HUES64 (cell line): ENCODE data around the gene CAMK2A.

Experiments used
- H3K27ac ChIP-seq: 2 replicates; pipeline ENCODE4 v1.7.0; 2013; ENCODE audit warnings: low read depth, low read length, inconsistent platforms
- H3K27me3 ChIP-seq: 2 replicates; pipeline ENCODE4 v1.6.1; 2013; ENCODE audit warnings: mild to moderate bottlenecking, low read length; ENCODE audit not compliant: insufficient read depth
- H3K36me3 ChIP-seq: 2 replicates; pipeline ENCODE4 v1.6.1; 2013; ENCODE audit warnings: mild to moderate bottlenecking, low read length; ENCODE audit not compliant: insufficient read depth
- H3K4me1 ChIP-seq: 2 replicates; pipeline ENCODE4 v1.6.1; 2013; ENCODE audit warnings: mild to moderate bottlenecking, low read length, moderate library complexity; ENCODE audit not compliant: insufficient read depth
- H3K4me3 ChIP-seq: 2 replicates; pipeline ENCODE4 v1.5.1; 2013; ENCODE audit warnings: mild to moderate bottlenecking, low read length, moderate library complexity
- H3K9ac ChIP-seq: 2 replicates; pipeline ENCODE4 v1.6.1; 2013; ENCODE audit warnings: mild to moderate bottlenecking, low read depth, low read length
- H3K9me3 ChIP-seq: 2 replicates; pipeline ENCODE4 v1.6.1; 2013; ENCODE audit warnings: low read depth, low read length; ENCODE audit not compliant: insufficient read depth
- WGBS: fragments of 150-250, 120-280 bp; methylation state at CpG from one replicate; pipeline ENCODE4 v1.1.7; 2013; ENCODE audit warnings: missing lambda C conversion rate; 5-methylcytosine and 5-hydroxymethylcytosine counted together

CAMK2A gene

GRCh38 chr5:150262502-150262901 is 27.1 kb downstream of the CAMK2A start:
- Histone ChIP-seq H3K36me3 (no peaks in the 10 kb centered on the region), H3K27ac (no peak overlapping the region), H3K4me1 (no peaks in the 10 kb centered on the region), H3K27me3 (no peaks in the 10 kb centered on the region), H3K4me3 (no peak overlapping the region), H3K9ac (no peak overlapping the region), H3K9me3 (no peaks in the 10 kb centered on the region)
- WGBS = 96% methylated on average over 5 of the region's 7 CpGs

GRCh38 chr5:150261231-150261630 is 28.3 kb downstream of the CAMK2A start:
- H3K9ac ChIP-seq = no peak overlapping the region
- 82% methylated on average over 8 of the region's 8 CpGs for WGBS
- H3K36me3 ChIP-seq = no peaks in the 10 kb centered on the region
- H3K4me3 ChIP-seq = no peak overlapping the region
- no peaks in the 10 kb centered on the region for H3K27me3 ChIP-seq
- H3K4me1 ChIP-seq = peaks cover under 1% of the 10 kb centered on the region; the same call in 1 of the 2 replicates
- H3K9me3 ChIP-seq = no peaks in the 10 kb centered on the region
- no peak overlapping the region for H3K27ac ChIP-seq

- no peaks in the 10 kb centered on the region for H3K9me3 ChIP-seq
- peaks cover 3% of the 10 kb centered on the region; the same call in 1 of the 2 replicates for H3K4me1 ChIP-seq
- no peak overlapping the region for H3K27ac ChIP-seq
- no peaks in the 10 kb centered on the region for H3K36me3 ChIP-seq
- 88% methylated on average over 6 of the region's 6 CpGs for WGBS
- no peak overlapping the region for H3K4me3 ChIP-seq
- H3K27me3 ChIP-seq = no peaks in the 10 kb centered on the region
- no peak overlapping the region for H3K9ac ChIP-seq
These were observed 31.4 kb downstream of the CAMK2A start for GRCh38 chr5:150258130-150258529.

GRCh38 chr5:150257424-150257823 is 32.1 kb downstream of the CAMK2A start:
- H3K36me3 ChIP-seq = no peaks in the 10 kb centered on the region
- H3K4me1 ChIP-seq = peaks cover 3% of the 10 kb centered on the region; the same call in 1 of the 2 replicates
- WGBS = 92% methylated on average over 11 of the region's 11 CpGs

GRCh38 chr5:150256410-150257064 is 33.0 kb downstream of the CAMK2A start:
- H3K9me3 ChIP-seq = no peaks in the 10 kb centered on the region
- no peak overlapping the region for H3K4me3 ChIP-seq
- H3K27ac ChIP-seq = no peak overlapping the region
- no peak overlapping the region for H3K9ac ChIP-seq
- no peaks in the 10 kb centered on the region for H3K27me3 ChIP-seq
- 59% methylated on average over 12 of the region's 12 CpGs for WGBS
- H3K36me3 ChIP-seq = no peaks in the 10 kb centered on the region
- peaks cover 3% of the 10 kb centered on the region; the same call in 1 of the 2 replicates for H3K4me1 ChIP-seq

More at GRCh38 chr5:150257424-150257823, 32.1 kb downstream of the CAMK2A start:
- no peaks in the 10 kb centered on the region for H3K27me3 ChIP-seq
- no peak overlapping the region for H3K4me3 ChIP-seq
- H3K9me3 ChIP-seq = no peaks in the 10 kb centered on the region
- H3K27ac ChIP-seq = no peak overlapping the region
- no peak overlapping the region for H3K9ac ChIP-seq

GRCh38 chr5:150255659-150256409 is 33.7 kb downstream of the CAMK2A start:
- no peak overlapping the region for H3K9ac ChIP-seq
- H3K9me3 ChIP-seq = no peaks in the 10 kb centered on the region
- no peak overlapping the region for H3K4me3 ChIP-seq
- H3K36me3 ChIP-seq = no peaks in the 10 kb centered on the region
- H3K4me1 ChIP-seq = peaks cover 3% of the 10 kb centered on the region; the same call in 1 of the 2 replicates
- WGBS = 76% methylated on average over 6 of the region's 6 CpGs
- no peak overlapping the region for H3K27ac ChIP-seq
- no peaks in the 10 kb centered on the region for H3K27me3 ChIP-seq

- WGBS = 94% methylated on average over 4 of the region's 4 CpGs
- no peak overlapping the region for H3K4me3 ChIP-seq
These were observed 34.8 kb downstream of the CAMK2A start for GRCh38 chr5:150254774-150255173.

GRCh38 chr5:150254363-150254762 is 35.2 kb downstream of the CAMK2A start:
- Histone ChIP-seq H3K9me3 (no peaks in the 10 kb centered on the region), H3K4me3 (no peak overlapping the region), H3K9ac (no peak overlapping the region), H3K36me3 (no peaks in the 10 kb centered on the region), H3K27me3 (no peaks in the 10 kb centered on the region), H3K27ac (no peak overlapping the region), H3K4me1 (peaks cover 3% of the 10 kb centered on the region; the same call in 1 of the 2 replicates)
- 89% methylated on average over 7 of the region's 7 CpGs for WGBS

More at GRCh38 chr5:150254774-150255173, 34.8 kb downstream of the CAMK2A start:
- H3K36me3 ChIP-seq = no peaks in the 10 kb centered on the region
- no peak overlapping the region for H3K27ac ChIP-seq
- H3K4me1 ChIP-seq = peaks cover 3% of the 10 kb centered on the region; the same call in 1 of the 2 replicates
- no peak overlapping the region for H3K9ac ChIP-seq
- H3K27me3 ChIP-seq = no peaks in the 10 kb centered on the region
- H3K9me3 ChIP-seq = no peaks in the 10 kb centered on the region

- H3K9me3 ChIP-seq = no peaks in the 10 kb centered on the region
- no peak overlapping the region for H3K4me3 ChIP-seq
- 63% methylated on average over 10 of the region's 10 CpGs for WGBS
- no peaks in the 10 kb centered on the region for H3K27me3 ChIP-seq
- H3K27ac ChIP-seq = no peak overlapping the region
- no peaks in the 10 kb centered on the region for H3K36me3 ChIP-seq
- H3K4me1 ChIP-seq = peaks cover 3% of the 10 kb centered on the region; the same call in 1 of the 2 replicates
- H3K9ac ChIP-seq = no peak overlapping the region
These were observed 36.0 kb downstream of the CAMK2A start for GRCh38 chr5:150253416-150254208.

GRCh38 chr5:150252489-150252888 is 37.1 kb downstream of the CAMK2A start:
- H3K27me3 ChIP-seq = no peaks in the 10 kb centered on the region
- H3K27ac ChIP-seq = no peak overlapping the region
- H3K4me1 ChIP-seq = peaks cover 3% of the 10 kb centered on the region; the same call in 1 of the 2 replicates
- H3K4me3 ChIP-seq = no peak overlapping the region
- no peaks in the 10 kb centered on the region for H3K36me3 ChIP-seq
- H3K9me3 ChIP-seq = no peaks in the 10 kb centered on the region
- H3K9ac ChIP-seq = no peak overlapping the region
- WGBS = 93% methylated on average over 6 of the region's 6 CpGs

GRCh38 chr5:150251504-150251903 is 38.1 kb downstream of the CAMK2A start:
- Histone ChIP-seq H3K36me3 (no peaks in the 10 kb centered on the region), H3K27ac (no peak overlapping the region), H3K9me3 (no peaks in the 10 kb centered on the region), H3K4me1 (peaks cover 3% of the 10 kb centered on the region; the same call in 1 of the 2 replicates), H3K27me3 (no peaks in the 10 kb centered on the region), H3K4me3 (no peak overlapping the region), H3K9ac (no peak overlapping the region)
- 89% methylated on average over 7 of the region's 7 CpGs for WGBS
